ENCODE results near the gene DIP2A. TPM values are rescaled to one million over a fixed set of nuclear protein-coding genes. Genes with fewer than 3 reads are reported as not detected.

DIP2A gene
- total and polyA plus RNA-seq, 2 of the 8 experiments (the other 6 are each of a cell fraction or from before 2014, with no cell fraction given): 16.0 to 27.1 TPM

DNA sequence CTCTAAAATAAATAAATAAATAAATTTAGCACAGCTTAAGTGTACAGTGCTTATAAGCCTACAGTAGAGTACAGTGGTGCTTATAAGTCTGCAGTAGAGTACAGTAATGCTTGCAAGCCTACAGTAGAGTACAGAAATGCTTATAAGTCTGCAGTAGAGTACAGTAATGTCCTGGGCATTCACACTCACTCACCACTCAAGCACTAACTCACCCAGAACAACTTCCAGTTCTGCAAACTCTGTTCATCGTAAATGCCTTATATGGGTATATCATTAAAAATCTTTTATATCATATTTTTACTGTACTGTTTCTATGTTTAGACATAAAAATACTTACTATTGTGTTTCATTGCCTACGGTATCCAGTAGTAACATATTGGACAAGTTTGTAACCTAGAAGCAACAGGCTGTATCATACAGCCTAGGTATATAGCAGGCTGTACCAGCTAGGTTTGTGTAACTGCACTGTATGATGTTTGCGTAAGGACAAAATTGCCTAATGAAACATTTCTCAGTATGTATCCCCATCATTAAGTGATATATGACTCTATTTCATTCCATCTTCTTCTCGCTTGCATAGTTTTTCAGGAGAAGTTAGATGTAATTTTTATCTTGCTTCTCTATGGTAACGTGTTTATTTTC, 160.2 kb downstream of the DIP2A start (continued):
- no peak for TF ChIP-seq SIN3A (conservative IDR thresholded peaks at IDR 0.05 in 1 of 2, IDR thresholded peaks at IDR 0.05 in 1 of 2; ENCODE audit: low read depth in 1 of 2, low read length in 2 of 2)
- TF ChIP-seq EGR1 (IDR thresholded peaks at IDR 0.05; ENCODE audit: borderline replicate concordance, low read depth, low read length): no peak
- TF ChIP-seq RNF2 (IDR thresholded peaks at IDR 0.05; ENCODE audit: borderline replicate concordance, low read depth, low read length, missing control alignments, poor library complexity, severe bottlenecking): no peak
- TF ChIP-seq ZNF274 (IDR thresholded peaks at IDR 0.05; ENCODE audit: borderline replicate concordance, extremely low read depth, low read length): no peak
- TF ChIP-seq YY1 (IDR thresholded peaks at IDR 0.05; ENCODE audit: low read depth, low read length): no peak
- TF ChIP-seq, protein P1, sequence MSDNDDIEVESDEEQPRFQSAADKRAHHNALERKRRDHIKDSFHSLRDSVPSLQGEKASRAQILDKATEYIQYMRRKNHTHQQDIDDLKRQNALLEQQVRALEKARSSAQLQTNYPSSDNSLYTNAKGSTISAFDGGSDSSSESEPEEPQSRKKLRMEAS (IDR thresholded peaks at IDR 0.05): no peak

Small RNA genes lying within 50 kb of the gene (small RNA-seq; reads per million reads assigned to genes)
- not detected for gene RNU6-396P (ENCODE audit: insufficient read depth)

Other genes with a start within 250 kb of the DIP2A start
- 96.1 and 102 TPM in 2 replicates for gene LSS, start 230.1 kb upstream of the DIP2A start, total RNA-seq (2021; fragmentation: NEBNext Ultra II Directional; extraction: Animal tissue kit (Norgen Biotek cat#: 25700))
- gene LSS, start 230.1 kb upstream of the DIP2A start, polyA plus RNA-seq (2011; rRNA removed): 123 and 139 TPM in 2 replicates
- gene MCM3AP, start 173.3 kb upstream of the DIP2A start, total RNA-seq (2021; fragmentation: NEBNext Ultra II Directional; extraction: Animal tissue kit (Norgen Biotek cat#: 25700)): 119 and 124 TPM in 2 replicates
- gene MCM3AP, start 173.3 kb upstream of the DIP2A start, polyA plus RNA-seq (2011; rRNA removed): 37.2 and 65.4 TPM in 2 replicates
- gene YBEY, start 172.5 kb upstream of the DIP2A start, total RNA-seq (2021; fragmentation: NEBNext Ultra II Directional; extraction: Animal tissue kit (Norgen Biotek cat#: 25700)): 26.6 and 26.9 TPM in 2 replicates
- gene YBEY, start 172.5 kb upstream of the DIP2A start, polyA plus RNA-seq (2011; rRNA removed): 23.7 and 31.9 TPM in 2 replicates
- 22.4 and 26.1 TPM in 2 replicates for gene C21orf58, start 135.0 kb upstream of the DIP2A start, total RNA-seq (2021; fragmentation: NEBNext Ultra II Directional; extraction: Animal tissue kit (Norgen Biotek cat#: 25700))
- gene C21orf58, start 135.0 kb upstream of the DIP2A start, polyA plus RNA-seq (2011; rRNA removed): 13.8 and 27.8 TPM in 2 replicates
- 39.5 and 45.1 TPM in 2 replicates for gene PCNT, start 134.7 kb upstream of the DIP2A start, total RNA-seq (2021; fragmentation: NEBNext Ultra II Directional; extraction: Animal tissue kit (Norgen Biotek cat#: 25700))
- gene PCNT, start 134.7 kb upstream of the DIP2A start, polyA plus RNA-seq (2011; rRNA removed): 9.9 and 12.0 TPM in 2 replicates
- 0.38 and 0.69 TPM in 2 replicates for gene S100B, start 146.2 kb downstream of the DIP2A start, total RNA-seq (2021; fragmentation: NEBNext Ultra II Directional; extraction: Animal tissue kit (Norgen Biotek cat#: 25700))
- gene S100B, start 146.2 kb downstream of the DIP2A start, polyA plus RNA-seq (2011; rRNA removed): 0.36 and 0.47 TPM in 2 replicates
- gene PRMT2, start 176.8 kb downstream of the DIP2A start, total RNA-seq (2021; fragmentation: NEBNext Ultra II Directional; extraction: Animal tissue kit (Norgen Biotek cat#: 25700)): 45.8 and 47.2 TPM in 2 replicates
- 59.2 and 72.2 TPM in 2 replicates for gene PRMT2, start 176.8 kb downstream of the DIP2A start, polyA plus RNA-seq (2011; rRNA removed)